ENCODE data around the gene AGFG2. TPM values are rescaled to one million over a fixed set of nuclear protein-coding genes. Genes with fewer than 3 reads are reported as not detected.

The AGFG2 gene
- total and polyA plus RNA-seq, 2 of the 4 experiments (the other 2 are of a cell fraction), result 3.0 to 10.0 TPM

DNA sequence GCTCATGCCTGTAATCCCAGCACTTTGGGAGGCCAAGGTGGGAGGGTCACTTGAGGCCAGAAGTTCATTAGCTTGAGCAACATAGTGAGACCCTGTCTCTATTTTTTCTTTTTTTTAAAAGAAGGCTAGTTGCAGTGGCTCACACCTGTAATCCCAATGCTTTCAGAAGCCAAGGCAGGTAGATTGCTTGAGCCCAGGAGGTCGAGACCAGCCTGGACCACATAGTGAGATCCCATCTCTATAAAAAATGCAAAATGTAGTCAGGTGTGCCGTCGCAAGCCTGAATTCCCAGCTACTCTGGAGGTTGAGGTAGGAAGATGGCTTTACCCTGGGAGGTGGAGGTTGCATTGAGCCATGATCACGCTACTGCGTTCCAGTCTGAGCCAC, 47.8 kb upstream of the AGFG2 start:
- CTCF ChIA-PET, result no interaction called here
- Histone ChIP-seq H3K23ac (ENCODE audit: low read depth, low read length) (no peak overlapping the region), H3K9ac (ENCODE audit: low read depth, low read length) (no peak overlapping the region), H2BK15ac (ENCODE audit: low read depth, low read length) (no peak overlapping the region), H2AK9ac (replicated peaks; ENCODE audit: low read depth, low read length, poor library complexity) (no peak overlapping the region), H2AFZ (replicated peaks; ENCODE audit: low read length, poor library complexity) (no peak overlapping the region), H4K8ac (ENCODE audit: low read depth in 2 of 2, low read length in 2 of 2) (no peak overlapping the region), H2BK20ac (ENCODE audit: low read depth, low read length) (no peak overlapping the region), H3K4me2 (ENCODE audit: low read depth, low read length) (no peak overlapping the region), H3K18ac (ENCODE audit: low read depth, low read length) (no peak overlapping the region), H3K79me1 (ENCODE audit: low read depth in 1 of 2, low read length in 2 of 2) (no peaks in the 10 kb centered on the region), H3K4me1 (ENCODE audit: control insufficient read depth, insufficient read depth, low read length) (no peaks in the 10 kb centered on the region; the same call in 1 of the 2 replicates), H2BK5ac (ENCODE audit: low read depth, low read length, poor library complexity, severe bottlenecking) (no peak overlapping the region), H3K27me3 (ENCODE audit: control insufficient read depth, insufficient read depth, low read length) (peaks cover 15% of the 10 kb centered on the region; the same call in 1 of the 2 replicates), H3K56ac (ENCODE audit: extremely low read depth, insufficient read depth, low read length) (no peak overlapping the region), H3K9me3 (ENCODE audit: control insufficient read depth, insufficient read depth, low read length) (no peaks in the 10 kb centered on the region), H4K20me1 (ENCODE audit: insufficient read depth, low read length) (0 out of 2 replicates have a peak, but pooled peaks cover 3% of the 10 kb centered on the region), H3K27ac (ENCODE audit: insufficient read depth, low read length) (no peak overlapping the region), H3K9me1 (ENCODE audit: insufficient read depth, low read length) (no peaks in the 10 kb centered on the region), H4K5ac (ENCODE audit: low read depth, low read length) (no peak overlapping the region), H4K91ac (ENCODE audit: insufficient read depth, low read depth, low read length) (no peak overlapping the region), H3K4ac (ENCODE audit: low read depth, low read length) (no peak overlapping the region), H3K4me3 (ENCODE audit: insufficient read depth, low read depth, low read length) (no peak overlapping the region), H3K36me3 (ENCODE audit: control insufficient read depth, insufficient read depth, low read length) (no peaks in the 10 kb centered on the region), H3K14ac (replicated peaks; ENCODE audit: low read depth, low read length) (no peak overlapping the region), H2AK5ac (ENCODE audit: low read depth, low read length) (no peak overlapping the region), H2BK120ac (ENCODE audit: low read depth, low read length) (no peak overlapping the region)
- POLR2A ChIA-PET (ENCODE audit: unreplicated experiment), result no interaction called here
- WGBS, 2 experiments (ENCODE audit: extremely low coverage in 2 of 2, insufficient read length in 1 of 2), result no CpG with 5 or more reads among the region's 5 CpGs
- dilution Hi-C loops (cut with HindIII; ENCODE audit: low sequenced_read_pairs, unreplicated experiment), result no loop called here
- BruUV-seq (replicated peaks), result no TSS peak
- DNase-seq (no peak), ATAC-seq (ENCODE audit: low read depth) (no peak)
- in situ Hi-C loops (cut with MboI; ENCODE audit: low sequenced_read_pairs), result no loop called here
- TF ChIP-seq RCOR1 (IDR thresholded peaks at IDR 0.05; ENCODE audit: insufficient replicate concordance, low read length), result no peak
- TF ChIP-seq, protein P1, sequence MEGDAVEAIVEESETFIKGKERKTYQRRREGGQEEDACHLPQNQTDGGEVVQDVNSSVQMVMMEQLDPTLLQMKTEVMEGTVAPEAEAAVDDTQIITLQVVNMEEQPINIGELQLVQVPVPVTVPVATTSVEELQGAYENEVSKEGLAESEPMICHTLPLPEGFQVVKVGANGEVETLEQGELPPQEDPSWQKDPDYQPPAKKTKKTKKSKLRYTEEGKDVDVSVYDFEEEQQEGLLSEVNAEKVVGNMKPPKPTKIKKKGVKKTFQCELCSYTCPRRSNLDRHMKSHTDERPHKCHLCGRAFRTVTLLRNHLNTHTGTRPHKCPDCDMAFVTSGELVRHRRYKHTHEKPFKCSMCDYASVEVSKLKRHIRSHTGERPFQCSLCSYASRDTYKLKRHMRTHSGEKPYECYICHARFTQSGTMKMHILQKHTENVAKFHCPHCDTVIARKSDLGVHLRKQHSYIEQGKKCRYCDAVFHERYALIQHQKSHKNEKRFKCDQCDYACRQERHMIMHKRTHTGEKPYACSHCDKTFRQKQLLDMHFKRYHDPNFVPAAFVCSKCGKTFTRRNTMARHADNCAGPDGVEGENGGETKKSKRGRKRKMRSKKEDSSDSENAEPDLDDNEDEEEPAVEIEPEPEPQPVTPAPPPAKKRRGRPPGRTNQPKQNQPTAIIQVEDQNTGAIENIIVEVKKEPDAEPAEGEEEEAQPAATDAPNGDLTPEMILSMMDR (conservative IDR thresholded peaks at IDR 0.05; ENCODE audit: low read depth, low read length), result no peak
- no peak for TF ChIP-seq CEBPB (IDR thresholded peaks at IDR 0.05; ENCODE audit: low read depth, low read length)
- intact Hi-C loops (cut with micrococcal nuclease), result loop anchor here (5.0 kb wide), 1 partner anchor 56 kb away; no protein-coding TSS in a partner anchor
